Peyer's patch (tissue), 4 donors: ENCODE results near the gene CBARP. TPM values are rescaled to one million over a fixed set of nuclear protein-coding genes. Genes with fewer than 3 reads are reported as not detected.

ENCODE experiments used
- DNase-seq, 3 donors: peaks; one replicate each; pipeline ENCODE4 v3.0.0-alpha.2; 2017 to 2019
- H3K27ac ChIP-seq, 4 donors: fragments of 200-600 bp; sonication (generic); one replicate each; pipeline ENCODE4 v1.5.1; 2016 to 2019
- H3K27me3 ChIP-seq, 2 donors: fragments of 200-600 bp; sonication (generic); one replicate each; pipeline ENCODE4 v1.5.1; 2019
- H3K36me3 ChIP-seq, 3 donors: fragments of 200-600 bp; sonication (generic); one replicate each; pipeline ENCODE4 v1.5.1; 2016 to 2019
- H3K4me1 ChIP-seq, 4 donors: fragments of 200-600 bp; sonication (generic); one replicate each; pipeline ENCODE4 v1.5.1; 2016 to 2019
- H3K4me3 ChIP-seq, 4 donors: fragments of 200-600 bp; sonication (generic); 1 replicate in 3 of 4; 2 replicates in 1 of 4; pipeline ENCODE4 v1.5.1; 2016 to 2019; ENCODE audit warnings: mild to moderate bottlenecking in 1 of 4
- H3K9me3 ChIP-seq, 4 donors: fragments of 200-600 bp; sonication (generic); one replicate each; pipeline ENCODE4 v1.5.1; 2016 to 2019; ENCODE audit warnings: mild to moderate bottlenecking in 1 of 4
- POLR2A ChIP-seq, 2 donors: fragments of 450-650 bp; IDR thresholded peaks; one replicate each; pipeline ENCODE4 v1.5.1; 2017; ENCODE audit warnings: antibody characterized with exemption in 2 of 2, mild to moderate bottlenecking in 2 of 2, moderate library complexity in 2 of 2
- total RNA-seq, 4 donors: library from RNA; depleted of rRNA; stranded (reverse); fragments of >200 nt; gene quantifications; one replicate each; pipeline ENCODE4 v1.1.0, GENCODE V29; 2016
- TF ChIP-seq, protein P1 (sequence below), 6 experiments: fragments of 450-650 bp in 4 of 6; fragments of 200-600 bp in 2 of 6; sonication (generic) in 1 of 6; IDR thresholded peaks; one replicate each; pipeline ENCODE4 v1.5.1; 2017 to 2019; ENCODE audit warnings: antibody characterized with exemption in 6 of 6, mild to moderate bottlenecking in 3 of 6, moderate library complexity in 1 of 6

Gene CBARP
- total RNA-seq, 4 donors from 2014 or later, result 1.9 TPM; not detected in 3

DNA sequence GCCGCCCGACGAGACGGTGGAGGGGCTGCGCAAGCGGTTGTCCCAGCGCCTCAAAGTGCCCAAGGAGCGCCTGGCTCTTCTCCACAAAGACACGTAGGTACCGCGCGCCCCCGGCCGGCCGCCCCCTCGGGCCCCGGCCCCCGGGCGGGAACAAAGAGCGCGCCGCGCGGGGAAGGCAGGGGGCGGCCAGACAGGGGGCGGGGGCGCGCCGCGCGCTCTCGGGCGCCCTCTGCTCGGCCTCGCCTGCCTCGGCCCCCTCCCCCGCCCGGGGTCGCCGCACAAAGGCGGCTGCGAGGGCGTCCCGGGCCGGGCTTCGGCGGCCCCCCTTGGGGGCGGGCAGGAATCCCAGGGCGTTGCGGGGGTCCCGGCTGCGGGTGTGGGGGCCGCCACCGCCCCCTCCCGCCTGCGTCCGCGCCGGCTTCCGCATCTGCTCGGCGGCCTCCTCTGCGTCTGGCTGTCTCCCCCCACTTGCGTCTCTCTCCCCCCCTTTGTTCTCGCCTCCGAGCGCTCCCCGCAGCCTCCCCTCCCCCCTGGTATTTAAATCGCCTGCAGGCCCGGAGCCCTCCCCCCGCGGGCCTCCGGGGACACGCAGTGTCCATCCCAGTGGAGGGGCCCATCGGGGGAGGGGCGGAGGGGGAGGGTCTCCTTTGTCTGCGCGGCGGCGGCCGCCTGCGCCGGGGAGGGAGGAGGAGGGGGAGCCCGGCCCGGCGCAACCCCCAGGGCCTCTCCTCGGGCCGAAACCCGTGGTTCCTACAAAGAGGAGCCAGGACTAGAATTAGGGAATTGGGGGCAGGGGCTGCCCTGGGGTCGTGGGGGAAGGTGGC, 12.8 kb upstream of the CBARP start:
- Histone ChIP-seq H3K4me1 (peaks cover 7 to 50% (median 34%) of the 10 kb centered on the region in 4 donors), H3K9me3 (no peaks in the 10 kb centered on the region), H3K27me3 (no peaks in the 10 kb centered on the region), H3K36me3 (peaks cover 0 to 44% (median 0%) of the 10 kb centered on the region in 3 donors), H3K27ac (peak overlapping the region; percentile 95 to 100 (median 100)), H3K4me3 (peak overlapping the region; percentile 86 to 93 (median 88))
- TF ChIP-seq, protein P1, sequence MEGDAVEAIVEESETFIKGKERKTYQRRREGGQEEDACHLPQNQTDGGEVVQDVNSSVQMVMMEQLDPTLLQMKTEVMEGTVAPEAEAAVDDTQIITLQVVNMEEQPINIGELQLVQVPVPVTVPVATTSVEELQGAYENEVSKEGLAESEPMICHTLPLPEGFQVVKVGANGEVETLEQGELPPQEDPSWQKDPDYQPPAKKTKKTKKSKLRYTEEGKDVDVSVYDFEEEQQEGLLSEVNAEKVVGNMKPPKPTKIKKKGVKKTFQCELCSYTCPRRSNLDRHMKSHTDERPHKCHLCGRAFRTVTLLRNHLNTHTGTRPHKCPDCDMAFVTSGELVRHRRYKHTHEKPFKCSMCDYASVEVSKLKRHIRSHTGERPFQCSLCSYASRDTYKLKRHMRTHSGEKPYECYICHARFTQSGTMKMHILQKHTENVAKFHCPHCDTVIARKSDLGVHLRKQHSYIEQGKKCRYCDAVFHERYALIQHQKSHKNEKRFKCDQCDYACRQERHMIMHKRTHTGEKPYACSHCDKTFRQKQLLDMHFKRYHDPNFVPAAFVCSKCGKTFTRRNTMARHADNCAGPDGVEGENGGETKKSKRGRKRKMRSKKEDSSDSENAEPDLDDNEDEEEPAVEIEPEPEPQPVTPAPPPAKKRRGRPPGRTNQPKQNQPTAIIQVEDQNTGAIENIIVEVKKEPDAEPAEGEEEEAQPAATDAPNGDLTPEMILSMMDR (IDR thresholded peaks at IDR 0.05), result no peak
- TF ChIP-seq POLR2A (IDR thresholded peaks at IDR 0.05), result no peak
- DNase-seq, result peak; percentile 68 to 88 (median 80)

DNA sequence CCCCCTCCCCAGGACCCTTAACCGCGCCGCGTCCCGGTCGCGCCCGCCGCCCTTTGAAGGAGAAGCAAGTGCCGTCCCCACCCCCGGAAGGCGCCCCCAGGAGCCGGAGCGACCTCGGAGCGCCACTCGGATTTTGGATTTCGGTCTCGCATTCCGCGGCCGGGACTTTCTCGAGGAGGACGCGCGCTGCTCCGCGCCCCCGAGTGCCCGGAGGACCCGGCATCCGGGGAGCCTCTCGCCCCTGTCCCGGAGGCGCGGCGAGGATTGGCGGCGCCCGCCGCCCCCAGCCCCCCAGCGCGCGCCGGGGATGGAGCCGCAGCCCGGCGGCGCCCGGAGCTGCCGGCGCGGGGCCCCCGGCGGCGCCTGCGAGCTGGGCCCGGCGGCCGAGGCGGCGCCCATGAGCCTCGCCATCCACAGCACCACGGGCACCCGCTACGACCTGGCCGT, 12.2 kb upstream of the CBARP start:
- Histone ChIP-seq H3K4me3 (peak overlapping the region; percentile 86 to 93 (median 88)), H3K9me3 (no peaks in the 10 kb centered on the region), H3K27me3 (no peaks in the 10 kb centered on the region), H3K27ac (peak overlapping the region; percentile 95 to 100 (median 100)), H3K4me1 (peaks cover 8 to 50% (median 34%) of the 10 kb centered on the region in 4 donors), H3K36me3 (peaks cover 0 to 37% (median 0%) of the 10 kb centered on the region in 3 donors)
- no peak for DNase-seq
- TF ChIP-seq, protein P1 (IDR thresholded peaks at IDR 0.05), result no peak
- no peak for TF ChIP-seq POLR2A (IDR thresholded peaks at IDR 0.05)

- Histone ChIP-seq H3K4me3 (peak overlapping the region; percentile 86 to 93 (median 88)), H3K27me3 (no peaks in the 10 kb centered on the region), H3K36me3 (peaks cover 0 to 32% (median 0%) of the 10 kb centered on the region in 3 donors), H3K9me3 (no peaks in the 10 kb centered on the region), H3K4me1 (peaks cover 10 to 50% (median 36%) of the 10 kb centered on the region in 4 donors), H3K27ac (peak overlapping the region; percentile 99 to 100 (median 100))
- DNase-seq, result peak; percentile 96 to 98 (median 97)
- TF ChIP-seq, protein P1 (IDR thresholded peaks at IDR 0.05), result no peak
- peak; percentile 90 to 92 for TF ChIP-seq POLR2A (IDR thresholded peaks at IDR 0.05)
These were observed 11.6 kb upstream of the CBARP start for GRCh38 chr19:1249298-1249989.

DNA sequence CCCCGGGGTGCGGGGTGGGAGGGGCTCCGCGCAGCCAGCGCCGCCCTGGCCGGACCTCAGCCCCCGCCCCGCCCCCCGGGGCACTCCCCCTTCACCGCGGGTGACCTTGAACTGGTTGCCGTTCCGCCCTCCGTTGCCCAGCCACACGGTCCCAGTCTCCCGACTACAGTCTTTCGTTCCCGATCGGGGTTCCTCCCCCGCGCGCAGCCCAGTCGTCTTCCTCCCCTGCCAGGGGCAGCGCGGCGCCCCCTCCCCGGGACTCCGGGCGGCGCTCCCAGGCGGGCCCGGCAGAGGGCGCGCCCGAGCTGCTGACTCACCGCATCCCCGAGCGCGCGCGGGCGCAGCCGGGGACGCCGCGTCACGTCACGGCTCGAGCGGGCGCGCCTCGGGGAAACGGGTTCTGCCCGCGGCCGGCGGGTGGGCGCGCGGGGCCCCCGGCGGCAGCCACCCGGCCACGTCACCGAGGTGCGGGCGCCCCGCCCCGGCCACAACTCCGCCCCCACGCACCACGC, 11.0 kb upstream of the CBARP start:
- peak; percentile 79 to 89 (median 88) for DNase-seq
- Histone ChIP-seq H3K9me3 (no peaks in the 10 kb centered on the region), H3K27ac (peak overlapping the region; percentile 99 to 100 (median 100)), H3K27me3 (no peaks in the 10 kb centered on the region), H3K4me1 (peaks cover 5 to 50% (median 35%) of the 10 kb centered on the region in 4 donors), H3K36me3 (peaks cover 0 to 30% (median 0%) of the 10 kb centered on the region in 3 donors), H3K4me3 (peak overlapping the region; percentile 86 to 93 (median 88))
- no peak for TF ChIP-seq POLR2A (IDR thresholded peaks at IDR 0.05)
- TF ChIP-seq, protein P1 (IDR thresholded peaks at IDR 0.05), result peak; percentile 81 to 97 (median 95)

DNA sequence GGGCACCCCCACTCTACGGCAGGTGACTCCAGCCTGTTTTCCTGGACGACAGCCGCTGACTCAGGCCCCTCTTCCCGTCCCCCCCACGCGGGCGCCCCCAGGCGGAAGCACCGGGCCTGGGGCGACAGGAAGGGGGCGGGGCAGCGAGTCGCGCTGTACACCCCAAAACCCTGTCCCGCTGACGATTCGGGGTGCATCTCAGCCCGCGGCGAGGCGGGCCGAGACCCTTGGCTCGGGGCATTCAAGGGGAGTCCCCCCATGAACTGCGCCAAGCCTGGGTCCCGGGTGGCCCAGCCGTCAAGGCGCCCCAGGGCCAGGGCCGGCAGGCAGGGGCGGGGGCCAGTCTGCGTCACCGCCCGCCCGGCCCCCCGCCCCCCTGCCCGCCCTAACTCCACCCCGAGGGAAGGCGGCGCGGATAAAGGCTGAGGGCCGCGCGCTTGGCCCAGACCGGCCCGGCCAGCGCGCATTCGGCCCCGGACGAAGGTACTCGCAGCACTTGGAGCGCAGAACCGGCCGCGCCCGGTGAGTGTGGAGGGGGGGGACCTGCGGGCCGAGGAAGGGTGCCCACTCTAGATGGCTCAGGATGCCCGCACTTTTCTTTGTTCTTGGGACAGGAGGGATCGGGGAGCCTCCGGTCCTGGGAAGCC, 10.5 kb upstream of the CBARP start, which contains the start of gene MIDN:
Gene MIDN (plus strand): TSS at position 445 of the 647 bp plus-strand sequence. CDS start 1,714 bp downstream, outside the sequence.
- TF ChIP-seq POLR2A (IDR thresholded peaks at IDR 0.05), result peak; percentile 93 to 97
- TF ChIP-seq, protein P1 (IDR thresholded peaks at IDR 0.05), result peak; percentile 26 to 54 (median 41)
- Histone ChIP-seq H3K4me3 (peak within 1 kb of the TSS; percentile 86 to 93 (median 88)), H3K4me1 (peaks cover 3 to 50% (median 31%) of the 10 kb centered on the region in 4 donors), H3K9me3 (no peaks in the 10 kb centered on the region), H3K27ac (peak within 1 kb of the TSS; percentile 99 to 100 (median 100)), H3K36me3 (peaks cover 0 to 31% (median 0%) of the 10 kb centered on the region in 3 donors), H3K27me3 (no peaks in the 10 kb centered on the region)
- DNase-seq, result peak; percentile 84 to 93 (median 92)
